Calu3 (cell line): ENCODE results near the gene ENTR1. TPM values are rescaled to one million over a fixed set of nuclear protein-coding genes. Genes with fewer than 3 reads are reported as not detected.

ENCODE experiments used
- BruUV-seq: library from RNA; stranded (reverse); fragments of 400-500 nt; replicated peaks from 2 replicates; lab custom pipeline; 2021; lab: Mats Ljungman, UMichigan
- CTCF ChIA-PET: fragments of 300-600 bp; sonication (Branson Sonifier 250); formaldehyde crosslinking; loops from one replicate; lab custom pipeline; 2022; ENCODE audit warnings: antibody characterized with exemption; lab: Charles Lee
- DNase-seq: peaks from one replicate; pipeline ENCODE4 v3.0.0; 2022
- H3K27ac Mint-ChIP-seq: one replicate; pipeline ENCODE4 v1.8.0; 2022; ENCODE audit warnings: mixed read lengths; ENCODE audit not compliant: unreplicated experiment
- H3K27me3 Mint-ChIP-seq: one replicate; pipeline ENCODE4 v1.8.0; 2022; ENCODE audit warnings: mixed read lengths; ENCODE audit not compliant: unreplicated experiment
- H3K36me3 Mint-ChIP-seq: one replicate; pipeline ENCODE4 v1.8.0; 2022; ENCODE audit warnings: mild to moderate bottlenecking, moderate library complexity, mixed read lengths; ENCODE audit not compliant: insufficient read depth, unreplicated experiment
- H3K4me1 Mint-ChIP-seq: one replicate; pipeline ENCODE4 v1.8.0; 2022; ENCODE audit warnings: mild to moderate bottlenecking, low read depth, mixed read lengths; ENCODE audit not compliant: unreplicated experiment
- H3K4me3 Mint-ChIP-seq: one replicate; pipeline ENCODE4 v1.8.0; 2022; ENCODE audit warnings: mild to moderate bottlenecking, low read depth, moderate library complexity, mixed read lengths; ENCODE audit not compliant: unreplicated experiment
- H3K9me3 Mint-ChIP-seq: one replicate; pipeline ENCODE4 v1.8.0; 2022; ENCODE audit warnings: low read depth, mixed read lengths; ENCODE audit not compliant: unreplicated experiment
- intact Hi-C: fragments of 100-400 bp; cut with micrococcal nuclease; formaldehyde crosslinking; loops from one replicate; pipeline ENCODE4 v1.10.0; 2022; ENCODE audit not compliant: unreplicated experiment
- total RNA-seq: library from RNA; stranded (reverse); gene quantifications from 2 replicates; pipeline ENCODE4 v1.2.3, GENCODE V29; 2022
- TF ChIP-seq, protein P1 (sequence below): fragments of 200-600 bp; IDR thresholded peaks from one replicate; pipeline ENCODE4 v1.8.0; 2022; ENCODE audit warnings: antibody characterized with exemption; ENCODE audit not compliant: unreplicated experiment

Gene ENTR1
- total RNA-seq, 1 experiment from 2014 or later: 50.2 TPM

DNA sequence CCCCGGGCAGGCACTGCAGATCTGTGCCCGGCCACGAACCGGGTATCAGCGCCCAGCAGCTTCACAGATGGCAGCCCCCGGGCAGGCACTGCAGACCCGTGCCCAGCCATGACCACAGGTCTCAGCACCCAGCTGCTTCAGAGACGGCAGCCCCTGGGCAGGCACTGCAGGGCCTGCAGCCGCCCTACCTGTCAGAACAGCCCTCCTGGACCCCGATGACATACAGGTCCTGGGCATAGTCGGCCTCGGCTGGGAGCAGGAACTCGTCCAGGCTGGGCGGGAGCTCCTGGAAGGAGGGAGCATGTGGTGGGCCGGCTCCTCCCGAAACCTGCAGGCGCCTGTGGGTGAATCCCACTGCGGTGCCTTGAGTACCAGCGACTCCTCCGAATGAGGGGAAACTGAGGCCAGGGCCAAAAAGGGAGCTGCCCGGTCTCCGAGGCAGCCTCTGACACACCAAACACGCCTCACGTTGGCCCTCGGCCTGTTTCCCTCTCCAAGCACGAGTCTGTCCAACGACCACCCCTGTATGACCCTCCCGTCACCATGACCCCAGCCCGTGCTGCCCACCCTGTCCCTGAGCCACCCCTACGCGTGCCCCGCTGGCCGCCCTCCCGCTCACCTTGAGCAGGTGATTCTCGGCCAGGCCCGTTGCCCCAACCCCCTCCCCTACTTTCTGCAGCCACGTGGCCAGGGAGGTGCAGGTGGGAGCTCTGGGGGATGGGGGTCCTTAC, 23.6 kb upstream of the ENTR1 start:
- peaks cover 8% of the 10 kb centered on the region for H3K4me1 Mint-ChIP-seq
- intact Hi-C loops: no loop called here
- no peak overlapping the region for H3K27ac Mint-ChIP-seq
- TF ChIP-seq, protein P1, sequence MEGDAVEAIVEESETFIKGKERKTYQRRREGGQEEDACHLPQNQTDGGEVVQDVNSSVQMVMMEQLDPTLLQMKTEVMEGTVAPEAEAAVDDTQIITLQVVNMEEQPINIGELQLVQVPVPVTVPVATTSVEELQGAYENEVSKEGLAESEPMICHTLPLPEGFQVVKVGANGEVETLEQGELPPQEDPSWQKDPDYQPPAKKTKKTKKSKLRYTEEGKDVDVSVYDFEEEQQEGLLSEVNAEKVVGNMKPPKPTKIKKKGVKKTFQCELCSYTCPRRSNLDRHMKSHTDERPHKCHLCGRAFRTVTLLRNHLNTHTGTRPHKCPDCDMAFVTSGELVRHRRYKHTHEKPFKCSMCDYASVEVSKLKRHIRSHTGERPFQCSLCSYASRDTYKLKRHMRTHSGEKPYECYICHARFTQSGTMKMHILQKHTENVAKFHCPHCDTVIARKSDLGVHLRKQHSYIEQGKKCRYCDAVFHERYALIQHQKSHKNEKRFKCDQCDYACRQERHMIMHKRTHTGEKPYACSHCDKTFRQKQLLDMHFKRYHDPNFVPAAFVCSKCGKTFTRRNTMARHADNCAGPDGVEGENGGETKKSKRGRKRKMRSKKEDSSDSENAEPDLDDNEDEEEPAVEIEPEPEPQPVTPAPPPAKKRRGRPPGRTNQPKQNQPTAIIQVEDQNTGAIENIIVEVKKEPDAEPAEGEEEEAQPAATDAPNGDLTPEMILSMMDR: no peak
- DNase-seq: no peak
- H3K9me3 Mint-ChIP-seq: no peaks in the 10 kb centered on the region
- no peak overlapping the region for H3K4me3 Mint-ChIP-seq
- H3K36me3 Mint-ChIP-seq: peaks cover 35% of the 10 kb centered on the region
- no TSS peak for BruUV-seq
- H3K27me3 Mint-ChIP-seq: no peaks in the 10 kb centered on the region
- CTCF ChIA-PET: no interaction called here

DNA sequence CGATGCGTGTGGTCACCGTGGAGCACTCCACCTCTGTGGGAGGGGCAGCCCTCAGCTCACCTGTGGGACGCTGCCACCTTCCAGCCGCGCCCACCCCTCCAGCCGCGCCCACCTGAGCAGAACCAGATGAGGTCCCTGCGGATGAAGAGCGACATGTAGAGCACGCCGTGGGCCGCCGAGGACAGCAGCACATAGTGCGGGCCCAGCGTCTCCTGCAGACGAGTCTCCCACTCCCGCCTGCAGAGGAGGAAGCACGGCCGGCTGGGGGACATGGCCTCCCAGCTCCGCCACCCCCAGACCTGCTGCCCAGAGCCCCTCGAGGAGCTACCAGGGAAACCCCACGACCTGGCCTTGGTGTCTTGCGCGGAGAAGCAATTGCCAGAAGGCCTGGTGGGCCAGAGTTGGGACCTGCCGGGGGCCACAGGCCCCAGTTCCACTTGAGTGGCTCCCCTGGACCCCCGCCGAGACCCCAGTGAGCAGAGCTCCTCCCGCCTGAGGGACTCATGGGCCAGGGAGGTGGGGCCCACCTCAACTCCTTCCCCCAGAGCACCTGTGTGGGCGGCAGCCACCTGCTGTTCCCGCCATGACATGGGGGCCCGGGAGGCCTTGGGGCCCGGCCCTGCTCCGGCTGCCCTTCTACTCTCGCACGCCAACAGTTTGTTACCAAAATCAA, 22.8 kb upstream of the ENTR1 start:
- intact Hi-C loops: no loop called here
- no peak overlapping the region for H3K27ac Mint-ChIP-seq
- H3K4me1 Mint-ChIP-seq: peaks cover 8% of the 10 kb centered on the region
- DNase-seq: no peak
- CTCF ChIA-PET: no interaction called here
- TF ChIP-seq, protein P1: no peak
- no TSS peak for BruUV-seq
- H3K9me3 Mint-ChIP-seq: no peaks in the 10 kb centered on the region
- no peak overlapping the region for H3K4me3 Mint-ChIP-seq
- H3K36me3 Mint-ChIP-seq: peaks cover 31% of the 10 kb centered on the region
- H3K27me3 Mint-ChIP-seq: no peaks in the 10 kb centered on the region

DNA sequence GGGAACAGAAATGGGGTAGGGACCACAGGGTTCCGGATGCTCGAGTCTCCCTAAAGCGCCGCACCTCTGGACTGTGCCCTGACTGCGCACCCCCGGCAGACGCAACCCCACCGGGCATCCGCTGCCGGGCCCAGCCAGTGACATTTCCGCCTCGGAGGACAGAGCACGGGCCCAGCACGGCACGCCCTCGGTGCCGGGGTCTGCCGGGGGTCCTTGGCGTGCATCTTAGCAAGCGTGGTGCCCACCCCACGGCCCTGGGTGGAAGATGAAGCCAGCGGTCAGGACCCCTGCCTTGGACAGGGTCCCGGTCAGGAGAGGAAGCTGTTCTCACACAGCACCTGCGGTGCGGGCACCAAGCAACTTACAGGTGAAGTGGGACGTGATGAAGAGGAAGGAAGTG, 22.2 kb upstream of the ENTR1 start:
- no peak overlapping the region for H3K27ac Mint-ChIP-seq
- H3K36me3 Mint-ChIP-seq: peaks cover 25% of the 10 kb centered on the region
- no peaks in the 10 kb centered on the region for H3K9me3 Mint-ChIP-seq
- H3K4me3 Mint-ChIP-seq: no peak overlapping the region
- H3K4me1 Mint-ChIP-seq: peaks cover 8% of the 10 kb centered on the region
- CTCF ChIA-PET: no interaction called here
- no peak for DNase-seq
- BruUV-seq: no TSS peak
- H3K27me3 Mint-ChIP-seq: no peaks in the 10 kb centered on the region
- intact Hi-C loops: no loop called here
- TF ChIP-seq, protein P1: no peak

DNA sequence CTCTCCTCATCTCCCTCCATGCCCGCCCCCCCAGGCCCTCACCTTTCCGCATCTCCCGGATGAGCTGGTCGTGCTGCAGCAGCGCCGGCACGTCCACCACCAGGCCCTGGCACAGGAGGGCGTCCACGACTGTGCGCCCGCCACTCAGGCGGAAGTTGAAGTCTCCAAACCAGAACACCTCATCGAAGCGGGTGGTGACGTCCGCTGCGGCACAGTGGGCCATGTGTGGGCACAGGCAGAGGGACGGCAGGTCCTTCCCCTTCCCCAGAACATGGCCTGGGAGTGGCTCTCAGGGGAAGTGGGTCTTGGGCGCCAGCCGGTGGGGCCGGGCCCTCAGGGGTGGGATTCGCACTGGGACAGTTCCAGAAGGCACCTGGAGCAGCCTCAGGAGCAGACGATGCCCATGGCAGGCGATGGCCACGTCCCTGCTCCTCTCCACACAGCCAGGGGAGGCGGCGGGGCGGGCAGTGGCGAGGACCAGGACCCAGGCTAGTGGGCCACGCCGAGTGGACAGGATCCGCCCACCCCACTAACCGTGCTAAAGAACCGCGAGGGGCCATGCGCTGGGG, 21.5 kb upstream of the ENTR1 start:
- no TSS peak for BruUV-seq
- no peak overlapping the region for H3K4me3 Mint-ChIP-seq
- no peak overlapping the region for H3K27ac Mint-ChIP-seq
- CTCF ChIA-PET: no interaction called here
- no peak for DNase-seq
- peaks cover 26% of the 10 kb centered on the region for H3K36me3 Mint-ChIP-seq
- intact Hi-C loops: no loop called here
- no peaks in the 10 kb centered on the region for H3K9me3 Mint-ChIP-seq
- no peaks in the 10 kb centered on the region for H3K27me3 Mint-ChIP-seq
- peaks cover 2% of the 10 kb centered on the region for H3K4me1 Mint-ChIP-seq
- TF ChIP-seq, protein P1: no peak
